Measurements from ENCODE around the gene POLR1A.

The POLR1A gene

GRCh38 chr2:86056590-86057331 is 48.9 kb downstream of the POLR1A start:
- no peak for DNase-seq

GRCh38 chr2:86055314-86055713 is 50.4 kb downstream of the POLR1A start:
- DNase-seq: no peak

DNA sequence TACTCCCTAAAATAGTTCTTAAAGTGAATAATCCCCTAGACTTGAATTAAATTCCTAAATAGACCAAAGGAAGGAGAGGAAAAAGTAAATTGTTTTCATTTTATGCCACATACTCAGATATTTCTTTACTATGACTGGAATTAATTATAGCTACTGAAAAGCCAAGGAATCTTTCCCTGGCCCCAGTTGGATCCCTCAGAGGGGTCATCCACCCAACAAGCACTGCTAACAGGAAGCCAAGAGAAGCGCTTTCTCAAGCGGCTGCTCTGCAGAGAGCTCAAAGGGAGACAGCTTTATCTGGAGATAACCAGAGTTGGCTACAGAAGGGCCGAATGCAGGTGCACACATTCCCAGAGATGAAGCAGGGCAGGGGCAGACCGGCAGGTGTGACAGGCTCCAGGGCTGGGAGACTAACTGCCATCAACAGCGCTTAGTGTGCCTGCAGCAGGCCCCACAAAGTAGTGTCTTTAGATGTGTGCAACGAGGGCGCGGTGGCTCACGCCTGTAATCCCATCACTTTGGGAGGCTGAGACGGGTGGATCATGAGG is 51.1 kb downstream of the POLR1A start:
- no peak for DNase-seq

DNA sequence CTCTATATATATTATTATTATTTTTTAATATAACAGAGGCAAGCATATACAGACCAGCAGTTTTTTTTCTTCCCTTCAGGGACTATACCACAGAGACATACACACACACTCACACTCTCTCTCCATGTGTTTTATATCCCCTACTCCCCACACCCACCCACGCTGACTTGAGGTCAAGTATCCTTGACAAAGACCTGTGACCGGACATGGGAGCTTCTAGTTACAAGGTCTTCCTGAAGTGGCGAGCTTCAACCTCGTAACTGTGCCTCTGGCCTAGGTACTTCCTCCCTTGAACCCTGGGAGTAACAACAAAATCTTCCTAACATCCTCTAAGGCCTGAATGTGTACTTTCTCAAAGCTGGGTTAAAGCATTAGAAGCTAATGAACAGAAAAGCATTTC is 52.5 kb downstream of the POLR1A start:
- no peak for DNase-seq

DNA sequence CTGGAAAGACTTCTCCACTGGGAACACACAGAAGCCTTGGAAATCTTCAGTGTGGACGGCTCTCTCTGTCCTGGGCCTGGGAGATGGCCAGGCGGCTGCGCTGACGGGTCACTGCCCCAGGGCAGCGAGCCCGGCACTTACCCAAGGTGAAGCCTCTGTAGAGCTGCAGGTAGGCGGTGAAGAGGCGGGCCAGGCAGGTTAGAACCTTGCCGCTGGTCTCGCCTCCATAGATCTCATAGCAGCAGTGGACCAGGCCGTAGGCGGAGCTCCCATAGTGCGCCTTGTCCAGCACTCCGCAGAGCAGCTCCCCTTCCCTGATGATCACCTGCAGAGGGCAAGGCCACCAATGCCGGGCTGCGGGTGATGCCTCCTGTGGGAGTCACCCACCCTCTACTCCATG is 53.0 kb downstream of the POLR1A start:
- DNase-seq: no peak

DNA sequence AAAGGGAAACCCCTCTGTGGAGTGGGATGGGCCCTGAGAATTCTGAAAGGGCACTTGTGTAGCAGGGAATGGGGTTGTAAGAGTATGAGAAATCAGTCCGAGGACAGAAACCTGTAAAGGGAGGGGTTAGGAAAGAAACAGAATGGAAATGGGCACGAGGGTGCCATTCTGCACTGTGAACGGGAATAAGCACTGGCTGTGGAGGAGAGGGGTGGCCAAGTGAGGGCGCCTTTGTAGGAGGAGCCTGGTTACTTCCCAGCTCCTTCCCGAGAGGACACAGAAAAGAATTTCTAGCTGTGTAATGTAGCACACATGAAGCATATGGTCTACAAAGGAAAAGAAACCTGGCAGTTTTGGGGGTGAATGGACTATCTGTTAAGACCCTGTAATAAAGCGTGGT is 53.4 kb downstream of the POLR1A start:
- no peak for DNase-seq

DNA sequence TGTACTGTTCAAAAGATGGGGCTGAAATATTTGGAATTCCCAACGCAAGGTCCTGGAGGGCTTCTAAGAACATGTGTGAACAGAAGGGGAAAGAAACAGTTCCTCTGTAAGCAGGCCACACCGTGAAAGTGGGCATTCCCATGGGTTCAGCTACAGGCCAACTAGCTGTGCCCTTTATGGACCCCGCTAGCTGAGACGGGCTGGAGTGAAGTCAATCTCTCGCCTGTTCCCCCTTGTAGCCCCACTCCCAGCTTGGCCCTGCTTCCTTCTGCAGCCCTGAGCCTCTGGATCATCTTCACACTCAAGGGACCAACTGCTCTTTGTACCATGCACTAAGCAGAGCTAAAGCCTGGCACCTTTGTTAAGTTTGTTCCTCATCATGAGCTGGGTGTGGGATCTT is 55.4 kb downstream of the POLR1A start:
- DNase-seq: no peak

DNA sequence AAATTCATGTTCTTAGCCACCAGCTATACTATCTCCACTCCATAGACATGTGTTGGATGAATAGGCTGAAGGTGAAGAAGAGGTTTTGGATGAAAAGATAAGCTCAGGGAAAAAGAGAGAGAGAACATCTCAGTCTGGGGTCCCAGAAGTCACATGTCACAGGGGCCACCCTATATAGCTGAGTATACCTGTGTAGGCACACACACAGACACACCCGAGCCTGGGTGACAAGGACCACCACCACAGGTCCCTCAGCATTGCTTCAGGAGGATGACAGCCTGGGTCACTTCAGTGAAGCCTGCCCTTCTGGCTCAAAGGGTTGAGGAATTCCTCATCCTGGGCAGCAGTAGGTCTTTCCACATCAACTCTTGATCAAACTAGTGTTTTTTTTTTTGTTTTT is 56.2 kb downstream of the POLR1A start:
- DNase-seq: no peak

DNA sequence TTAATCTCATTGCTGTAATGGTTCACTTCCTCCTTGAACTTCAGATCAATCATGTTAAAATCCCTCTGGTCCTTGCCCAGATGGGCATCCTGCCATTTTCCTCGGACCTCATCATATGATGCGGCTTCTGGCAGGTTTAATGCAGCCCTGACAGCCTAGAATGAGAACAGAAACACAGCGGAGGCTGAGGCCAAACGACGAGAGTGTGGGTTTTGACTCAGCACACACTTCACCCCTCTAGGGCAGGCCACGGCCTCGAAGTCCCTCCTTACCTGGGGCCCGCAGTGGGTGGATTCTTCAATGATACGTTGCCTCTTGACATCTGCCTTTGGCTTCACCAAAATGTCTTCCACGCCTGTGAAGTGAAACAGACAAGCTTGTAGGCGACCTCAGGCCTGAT is 56.8 kb downstream of the POLR1A start:
- DNase-seq: no peak

DNA sequence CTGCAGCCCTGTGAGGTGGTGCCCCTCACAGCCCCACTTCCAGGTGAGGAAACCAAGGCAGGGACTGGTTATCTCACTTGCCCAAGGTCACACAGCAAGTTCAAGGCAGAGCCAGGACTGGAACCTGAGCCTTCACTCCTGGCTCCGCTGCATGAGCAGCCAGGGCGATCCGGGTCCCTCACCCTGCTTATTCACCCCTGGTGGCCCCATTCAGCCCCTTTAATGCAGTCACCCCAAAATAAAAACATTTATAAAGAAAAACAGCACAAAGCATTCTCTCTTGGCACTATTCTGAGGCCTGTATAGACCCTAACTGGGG is 57.3 kb downstream of the POLR1A start:
- DNase-seq: no peak

DNA sequence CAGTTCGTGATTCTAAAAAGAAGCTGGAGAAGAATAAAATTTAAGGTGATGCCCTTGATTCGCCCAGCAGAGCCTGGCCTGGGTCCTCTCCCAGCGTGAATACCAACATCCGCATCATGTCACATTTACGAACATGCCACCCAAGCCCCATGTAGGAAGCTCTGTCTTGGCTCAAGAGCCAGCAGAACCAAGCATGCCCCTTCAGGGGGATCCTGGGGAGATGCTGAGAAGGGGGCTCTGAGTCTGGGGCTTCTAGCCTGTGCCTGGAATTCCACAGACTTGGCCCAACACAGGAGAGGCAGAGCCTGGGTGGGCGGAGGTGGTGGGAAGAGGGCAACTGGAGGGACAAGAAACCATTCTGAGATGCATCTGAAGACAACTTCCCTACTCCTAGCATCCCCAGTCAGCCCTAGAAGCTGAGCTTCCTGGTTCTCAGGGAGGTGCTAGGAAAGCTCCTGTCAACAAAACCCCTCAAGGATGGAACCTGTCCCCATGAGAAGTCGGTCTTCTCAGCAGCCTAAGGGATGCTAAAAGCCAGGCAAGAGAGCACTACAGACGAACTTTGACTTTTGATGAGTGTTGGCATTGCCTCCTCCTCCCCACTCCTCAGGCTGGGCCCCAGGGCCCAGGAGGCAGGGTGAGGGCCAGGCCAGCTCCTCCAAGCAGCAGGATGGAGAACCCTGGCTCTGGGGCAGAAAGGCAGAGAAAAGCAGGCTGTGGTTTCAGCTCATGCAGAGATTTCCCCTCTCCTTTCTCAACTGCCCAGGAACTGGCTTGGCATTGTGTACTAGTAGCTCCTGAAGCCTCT is 57.9 kb downstream of the POLR1A start:
- DNase-seq: no peak

- DNase-seq: no peak
Observed at GRCh38 chr2:86045541-86045940, 60.1 kb downstream of the POLR1A start.

DNA sequence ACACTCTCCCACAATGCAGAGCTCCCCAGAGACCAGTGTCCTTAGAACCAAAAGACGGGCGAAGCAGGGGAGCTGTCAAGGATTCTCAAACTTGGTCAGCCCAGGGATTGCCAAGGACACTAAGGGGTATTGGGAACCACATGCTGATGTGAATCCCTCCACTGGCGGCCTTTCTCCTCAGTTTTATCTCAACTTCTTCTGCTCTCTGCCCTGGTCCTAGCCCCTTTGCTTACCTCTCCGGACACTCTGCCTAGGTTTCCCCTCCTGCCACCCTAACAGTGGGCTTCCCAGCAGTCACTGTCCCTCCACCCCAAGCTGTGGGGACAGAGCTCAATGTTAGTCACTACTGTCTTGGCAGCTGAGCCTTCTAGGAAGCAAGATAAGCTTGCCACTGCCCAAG is 61.1 kb downstream of the POLR1A start:
- DNase-seq: no peak

DNA sequence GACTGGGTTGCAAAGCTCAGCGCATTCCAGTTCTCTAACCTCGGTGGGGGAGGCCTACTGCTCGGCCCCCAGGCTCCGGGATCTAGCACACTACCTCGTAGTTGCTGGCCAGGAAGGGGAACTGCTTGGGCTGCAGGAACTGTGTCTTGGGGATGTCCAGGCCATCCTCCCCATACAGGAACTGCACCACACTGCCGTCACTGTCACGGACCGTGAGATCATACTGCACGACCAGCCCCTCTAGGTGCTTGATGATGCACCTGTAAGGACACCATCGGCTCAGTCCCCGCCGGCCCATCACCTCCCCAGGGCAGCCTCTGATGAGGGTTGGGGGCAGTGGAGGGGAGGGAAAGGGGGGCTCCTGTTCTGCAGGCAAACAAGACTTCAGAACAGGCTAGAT is 61.6 kb downstream of the POLR1A start:
- no peak for DNase-seq

DNA sequence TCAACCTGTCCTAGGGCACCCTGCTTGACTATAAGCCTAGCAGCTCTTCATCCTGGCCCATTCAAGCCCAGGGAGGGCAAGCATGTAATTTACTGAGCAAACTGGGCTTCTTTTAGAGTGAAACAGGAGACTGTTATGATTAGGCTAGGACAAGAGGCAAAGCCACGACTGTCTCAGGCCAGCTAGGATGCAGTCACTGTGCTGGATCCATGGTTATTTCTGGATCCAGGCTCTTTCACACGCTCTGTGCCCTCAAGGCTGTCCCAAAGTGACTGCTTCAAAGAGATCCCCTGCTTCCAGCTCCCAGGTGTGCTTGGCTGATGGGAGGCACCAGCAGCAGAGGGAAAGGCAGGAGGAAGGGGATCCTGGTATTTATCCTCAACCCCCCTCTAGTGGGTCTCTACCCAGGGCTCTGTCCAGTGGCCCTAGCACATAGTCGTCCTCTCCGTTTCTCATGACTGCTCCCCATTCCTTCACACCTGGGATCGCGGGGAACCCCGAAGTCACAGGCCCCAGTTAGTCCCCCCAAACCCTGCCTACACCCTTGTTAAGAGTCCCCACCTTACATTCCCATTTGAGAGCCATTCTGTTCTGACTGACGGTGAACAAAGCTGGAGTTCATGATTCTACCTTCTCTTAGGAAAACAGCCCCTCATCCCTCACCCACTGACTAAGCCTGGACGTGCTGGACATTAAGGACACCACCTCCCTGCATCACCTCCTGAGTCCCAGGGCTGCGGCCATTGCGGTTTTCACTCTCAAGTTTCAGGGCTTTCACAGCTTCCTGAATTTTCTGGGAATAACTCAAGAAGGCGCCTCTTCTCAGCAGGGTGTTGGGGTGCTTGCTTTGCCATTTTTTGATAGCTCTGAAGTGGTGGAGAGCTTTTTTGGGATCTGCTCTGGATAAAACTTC is 63.2 kb downstream of the POLR1A start:
- DNase-seq: no peak

GRCh38 chr2:86039963-86040655 is 65.6 kb downstream of the POLR1A start:
- DNase-seq: no peak

GRCh38 chr2:86039178-86039962 is 66.3 kb downstream of the POLR1A start:
- no peak for DNase-seq

DNA sequence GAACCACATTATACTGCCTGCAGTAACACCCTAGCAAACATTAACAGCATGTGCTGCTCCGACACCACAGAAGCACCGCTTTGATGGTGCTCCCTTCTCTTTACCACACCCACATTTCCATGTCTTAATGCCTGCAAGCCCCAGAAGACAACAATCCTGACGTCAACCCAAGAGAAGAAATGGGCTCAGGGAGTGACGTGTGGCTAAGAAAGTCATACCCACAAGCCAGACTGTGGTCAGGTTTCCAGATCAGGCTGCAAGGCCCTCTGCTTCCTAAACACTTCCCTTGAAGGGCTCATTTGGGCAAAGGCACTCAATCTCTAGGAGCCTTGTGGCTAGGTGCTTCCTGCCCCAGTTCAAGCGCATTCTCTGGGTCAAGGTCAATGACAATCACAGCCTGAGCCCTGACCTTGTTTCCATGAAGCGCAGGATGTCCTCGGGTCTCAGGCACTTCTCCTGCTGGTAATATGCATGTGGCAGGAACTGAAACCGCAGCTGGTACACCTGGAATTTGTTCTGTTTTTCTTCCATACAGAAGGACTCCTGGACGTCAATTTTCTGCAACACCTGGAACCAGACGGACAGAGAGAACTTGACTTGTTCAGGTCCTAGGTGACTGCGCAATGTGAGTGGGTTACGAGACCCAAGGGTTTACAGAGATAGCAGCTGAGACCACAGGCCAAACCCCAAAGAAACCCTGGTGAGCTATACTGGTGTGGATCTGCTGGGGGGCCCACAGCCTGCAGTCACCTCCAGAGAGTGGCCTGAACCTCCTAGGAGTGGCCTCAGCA is 67.2 kb downstream of the POLR1A start:
- no peak for DNase-seq

GRCh38 chr2:86037795-86038192 is 67.9 kb downstream of the POLR1A start:
- DNase-seq: no peak

- DNase-seq: no peak
Observed at GRCh38 chr2:86037141-86037794, 68.4 kb downstream of the POLR1A start.

Data from NCI-H524 treated with DMSO at 0.1 percent for 48 hours (cell line).